Kidney epithelial cell (primary cell): ENCODE data around the gene GAS6. TPM values are rescaled to one million over a fixed set of nuclear protein-coding genes. Genes with fewer than 3 reads are reported as not detected.

Experiments used
- DNase-seq: peaks from one replicate; pipeline ENCODE4 v3.0.0-alpha.2; 2010; ENCODE audit warnings: low read depth
- H3K27me3 ChIP-seq: 2 replicates; pipeline ENCODE4 v1.6.0; 2011; ENCODE audit warnings: low read length; ENCODE audit not compliant: control insufficient read depth, insufficient read depth
- H3K36me3 ChIP-seq: 2 replicates; pipeline ENCODE4 v1.5.1; 2011; ENCODE audit warnings: low read length; ENCODE audit not compliant: control insufficient read depth, insufficient read depth
- H3K4me3 ChIP-seq: 2 replicates; pipeline ENCODE4 v1.5.1; 2011; ENCODE audit warnings: low read depth, mild to moderate bottlenecking, control low read depth, low read length
- CTCF ChIP-seq: IDR thresholded peaks from 2 replicates; pipeline ENCODE4 v1.5.1; 2011; ENCODE audit warnings: mild to moderate bottlenecking, moderate library complexity, low read length, control low read depth, inconsistent platforms; ENCODE audit not compliant: insufficient read depth, poor library complexity, severe bottlenecking
- total RNA-seq: library from RNA; depleted of rRNA; stranded (reverse); fragments of >200 nt; gene quantifications from 2 replicates; pipeline ENCODE4 v1.2.3, GENCODE V29; 2015

GAS6 gene
- total RNA-seq, 1 donor from 2014 or later: 99.6 TPM

- Histone ChIP-seq H3K36me3 (no peaks in the 10 kb centered on the region), H3K27me3 (no peaks in the 10 kb centered on the region), H3K4me3 (no peak overlapping the region)
- no peak for DNase-seq
- TF ChIP-seq CTCF: no peak
Observed at GRCh38 chr13:113884821-113885220, 20.9 kb upstream of the GAS6 start.

GRCh38 chr13:113883921-113884804 lies 20.3 kb upstream of the GAS6 start:
- no peaks in the 10 kb centered on the region for H3K36me3 ChIP-seq
- no peaks in the 10 kb centered on the region for H3K27me3 ChIP-seq
- no peak overlapping the region for H3K4me3 ChIP-seq
- DNase-seq: no peak
- no peak for TF ChIP-seq CTCF

- H3K36me3 ChIP-seq: no peaks in the 10 kb centered on the region
- H3K4me3 ChIP-seq: no peak overlapping the region
- no peak for TF ChIP-seq CTCF
- DNase-seq: no peak
- no peaks in the 10 kb centered on the region for H3K27me3 ChIP-seq
Observed at GRCh38 chr13:113883314-113883811, 19.5 kb upstream of the GAS6 start.

GRCh38 chr13:113882716-113883115 lies 18.8 kb upstream of the GAS6 start:
- H3K27me3 ChIP-seq: no peaks in the 10 kb centered on the region
- no peak for TF ChIP-seq CTCF
- no peak for DNase-seq
- no peaks in the 10 kb centered on the region for H3K36me3 ChIP-seq
- H3K4me3 ChIP-seq: no peak overlapping the region

- TF ChIP-seq CTCF: no peak
- Histone ChIP-seq H3K36me3 (no peaks in the 10 kb centered on the region), H3K4me3 (no peak overlapping the region), H3K27me3 (no peaks in the 10 kb centered on the region)
- no peak for DNase-seq
Observed at GRCh38 chr13:113882267-113882630, 18.4 kb upstream of the GAS6 start.
